ENCODE results near the gene OR10G3.
A peak's percentile ranks its signal among the peaks of the same experiment; 100 is the strongest.
"Not testable (repeated sequence)": the region's sequence is repeated elsewhere in the genome, so short reads cannot be mapped to it uniquely, and the experiment has no call there.

The OR10G3 gene, protein sequence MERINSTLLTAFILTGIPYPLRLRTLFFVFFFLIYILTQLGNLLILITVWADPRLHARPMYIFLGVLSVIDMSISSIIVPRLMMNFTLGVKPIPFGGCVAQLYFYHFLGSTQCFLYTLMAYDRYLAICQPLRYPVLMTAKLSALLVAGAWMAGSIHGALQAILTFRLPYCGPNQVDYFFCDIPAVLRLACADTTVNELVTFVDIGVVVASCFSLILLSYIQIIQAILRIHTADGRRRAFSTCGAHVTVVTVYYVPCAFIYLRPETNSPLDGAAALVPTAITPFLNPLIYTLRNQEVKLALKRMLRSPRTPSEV

GRCh38 chr14:21579976-21580375 lies at the start of gene OR10G3:
Gene OR10G3 (minus strand): TSS chr14:21580076. CDS start chr14:21570744, 9,332 bp downstream.
- no peak for DNase-seq

- no peak for DNase-seq
These were observed 46.8 kb upstream of the OR10G3 start for GRCh38 chr14:21626491-21627230.

DNA sequence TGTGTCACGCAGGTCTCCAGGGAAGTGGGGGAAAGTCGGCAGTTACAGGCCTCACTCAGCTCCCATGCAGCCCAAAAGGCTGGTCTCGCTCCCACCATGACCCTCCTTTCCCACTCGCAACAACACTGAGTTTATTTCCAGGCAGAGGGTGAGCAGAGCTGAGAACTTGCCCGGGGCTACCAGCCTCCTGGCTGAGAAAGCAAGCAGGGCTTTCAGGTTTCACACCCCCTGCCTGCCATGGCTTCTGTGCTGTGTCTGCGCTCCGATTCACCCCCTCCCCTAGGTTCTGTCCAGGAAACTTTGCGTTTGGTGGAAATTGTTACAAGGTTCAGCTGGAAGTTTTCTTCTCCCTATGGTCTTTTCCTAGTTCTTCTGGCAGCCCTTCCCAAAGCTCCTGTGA lies 37.7 kb upstream of the OR10G3 start:
- DNase-seq: no peak

- no peak for DNase-seq
These were observed 34.4 kb upstream of the OR10G3 start for GRCh38 chr14:21614240-21614639.

DNA sequence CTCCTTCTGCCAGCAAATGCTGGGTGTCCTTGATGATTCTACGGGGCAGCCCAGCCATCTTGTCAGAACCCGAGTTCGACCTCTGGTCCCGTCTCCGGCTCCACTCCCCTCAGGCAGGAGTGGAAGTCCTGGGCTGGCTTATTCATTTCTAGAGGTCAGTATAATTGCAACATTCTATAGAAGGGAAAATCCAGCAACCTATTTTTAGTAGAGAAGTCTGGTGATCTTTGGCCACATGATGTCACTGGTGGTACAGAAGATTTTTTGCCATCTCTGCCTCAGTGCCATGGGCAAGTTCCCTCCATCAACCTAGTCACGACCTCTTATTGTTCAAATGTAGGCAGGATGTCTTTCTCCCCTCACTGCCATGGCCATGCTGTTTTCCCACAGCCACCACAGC lies 32.4 kb upstream of the OR10G3 start:
- DNase-seq: no peak

- not testable (repeated sequence) for DNase-seq
These were observed 22.3 kb upstream of the OR10G3 start for GRCh38 chr14:21602181-21602580.

DNA sequence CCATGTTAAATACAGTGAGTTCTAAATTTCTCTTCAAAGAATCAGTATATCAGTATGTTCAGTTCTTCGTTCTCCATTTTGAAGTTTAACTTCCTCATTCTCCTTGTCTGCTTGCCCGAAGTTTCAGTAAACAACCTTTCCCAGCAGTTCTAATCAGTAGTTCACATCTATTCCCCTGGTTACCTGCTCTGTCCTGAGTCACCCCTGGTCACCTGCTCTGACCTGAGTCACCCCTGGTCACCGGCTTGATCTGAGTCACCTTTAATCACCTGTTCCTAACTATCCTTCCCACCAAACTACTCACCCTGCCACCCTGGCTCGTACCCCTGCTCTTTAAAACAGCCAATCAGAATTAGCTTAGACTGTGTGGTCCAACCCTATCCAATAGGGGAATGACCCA lies 9.4 kb upstream of the OR10G3 start:
- DNase-seq: no peak

- no peak for DNase-seq
These were observed 4.2 kb downstream of the OR10G3 start for GRCh38 chr14:21575661-21576060.

DNA sequence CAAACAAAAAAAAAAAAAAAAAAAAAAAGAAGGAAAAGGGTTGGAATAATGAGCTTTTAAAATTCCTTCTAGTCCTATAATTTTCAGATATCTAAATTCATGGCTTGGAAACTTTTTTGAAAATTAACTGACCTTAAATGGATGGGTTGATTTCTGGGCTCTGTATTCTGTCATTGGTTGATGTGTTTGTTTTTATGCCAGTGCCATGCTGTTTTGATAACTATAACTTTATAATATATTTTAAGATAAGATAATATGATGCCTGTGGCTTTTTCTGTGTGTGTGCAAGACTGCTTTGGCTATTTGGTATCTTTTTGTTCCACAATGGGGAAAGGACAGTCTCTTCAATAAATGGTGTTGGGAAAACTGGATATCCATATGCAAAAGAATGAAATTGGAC lies 7.3 kb downstream of the OR10G3 start:
- DNase-seq: no peak

- no peak for DNase-seq
These were observed 21.1 kb downstream of the OR10G3 start for GRCh38 chr14:21558703-21559170.

- DNase-seq: peak; percentile 77
These were observed 22.6 kb downstream of the OR10G3 start for GRCh38 chr14:21557084-21557901.

DNA sequence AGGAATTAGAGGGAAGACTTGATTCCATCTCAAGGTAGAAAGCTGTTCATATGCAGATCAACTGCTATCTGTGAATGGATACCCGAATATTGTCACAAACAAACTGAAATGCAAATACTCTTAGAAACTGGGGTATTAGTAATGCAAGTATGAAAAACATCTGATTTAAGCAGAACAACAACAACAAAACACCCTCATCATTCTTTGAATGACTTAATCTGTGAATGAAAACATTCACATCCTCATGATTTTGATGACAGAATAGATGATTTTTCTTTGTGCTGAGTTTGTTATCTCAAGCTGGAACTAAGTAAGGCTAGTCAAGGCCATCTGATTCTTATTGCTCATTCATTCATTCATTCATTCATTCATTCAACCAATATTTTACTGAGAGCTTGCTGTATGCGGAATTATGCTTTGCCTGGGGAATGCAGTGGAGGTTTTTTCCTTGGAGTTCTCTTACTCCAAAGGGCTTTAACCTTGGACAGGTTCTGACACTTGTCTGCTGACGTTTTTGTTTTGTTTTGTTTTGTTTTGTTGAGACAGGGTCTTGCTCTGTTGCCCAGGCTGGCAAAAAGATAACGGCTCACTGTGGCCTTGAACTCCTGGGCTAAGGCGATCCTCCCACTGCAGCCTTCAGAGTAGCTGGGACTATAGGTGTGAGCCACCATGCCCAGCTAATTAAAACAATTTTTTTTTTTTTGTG lies 23.3 kb downstream of the OR10G3 start:
- no peak for DNase-seq

DNA sequence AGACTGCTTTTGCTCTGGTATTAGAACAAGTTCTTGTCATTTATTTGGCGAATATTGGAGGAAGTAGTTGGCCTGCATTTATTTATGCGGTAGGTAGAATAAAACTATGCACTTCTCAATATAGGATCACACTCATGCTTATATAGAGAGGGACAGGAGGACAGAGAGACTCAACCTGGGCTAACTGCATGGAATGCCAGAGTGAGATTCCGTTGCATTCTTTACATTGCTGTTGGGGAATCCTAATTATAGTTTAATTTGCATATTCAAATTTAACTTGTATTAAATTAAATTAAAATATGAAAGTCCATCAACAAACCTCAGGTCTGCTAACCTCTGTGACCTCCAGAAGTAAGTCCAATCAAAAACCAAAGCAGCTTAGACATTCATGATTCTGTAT lies 26.6 kb downstream of the OR10G3 start:
- no peak for DNase-seq

DNA sequence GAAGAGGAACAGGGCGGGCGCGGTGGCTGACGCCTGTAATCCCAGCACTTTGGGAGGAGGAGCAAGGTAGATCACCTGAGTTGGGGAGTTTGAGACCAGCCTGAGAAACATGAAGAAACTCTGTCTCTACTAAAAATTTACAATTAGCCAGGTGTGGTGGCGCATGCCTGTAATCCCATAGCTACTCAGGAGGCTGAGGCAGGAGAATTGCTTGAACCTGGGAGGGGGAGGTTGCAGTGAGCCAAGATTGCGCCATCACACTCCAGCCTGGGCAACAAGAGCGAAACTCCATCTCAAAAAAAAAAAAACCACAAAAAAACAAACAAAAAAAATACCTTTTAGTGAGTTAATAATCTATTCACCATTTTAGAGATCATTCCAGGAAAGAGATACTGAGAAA lies 35.3 kb downstream of the OR10G3 start:
- not testable (repeated sequence) for DNase-seq

DNA sequence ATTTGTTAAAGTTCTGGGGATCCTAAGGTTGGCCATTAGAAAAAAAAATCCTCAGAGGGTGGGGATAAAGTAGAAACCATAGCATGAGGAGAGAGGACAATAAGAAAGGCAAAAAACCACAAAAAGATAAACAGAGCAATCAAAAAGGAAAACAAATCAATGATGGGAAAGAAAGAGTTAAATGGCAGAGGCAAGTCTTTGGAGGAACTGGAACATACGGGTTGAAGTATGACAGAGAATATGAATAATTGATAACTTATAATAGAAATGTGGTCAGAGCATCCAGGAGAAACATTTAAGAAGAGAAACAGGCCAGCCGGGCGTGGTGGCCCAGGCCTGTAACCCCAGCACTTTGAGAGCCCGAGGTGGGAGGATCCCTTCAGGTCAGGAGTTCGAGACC lies 35.9 kb downstream of the OR10G3 start:
- DNase-seq: no peak

GRCh38 chr14:21543521-21543960 lies 36.3 kb downstream of the OR10G3 start:
- no peak for DNase-seq

DNA sequence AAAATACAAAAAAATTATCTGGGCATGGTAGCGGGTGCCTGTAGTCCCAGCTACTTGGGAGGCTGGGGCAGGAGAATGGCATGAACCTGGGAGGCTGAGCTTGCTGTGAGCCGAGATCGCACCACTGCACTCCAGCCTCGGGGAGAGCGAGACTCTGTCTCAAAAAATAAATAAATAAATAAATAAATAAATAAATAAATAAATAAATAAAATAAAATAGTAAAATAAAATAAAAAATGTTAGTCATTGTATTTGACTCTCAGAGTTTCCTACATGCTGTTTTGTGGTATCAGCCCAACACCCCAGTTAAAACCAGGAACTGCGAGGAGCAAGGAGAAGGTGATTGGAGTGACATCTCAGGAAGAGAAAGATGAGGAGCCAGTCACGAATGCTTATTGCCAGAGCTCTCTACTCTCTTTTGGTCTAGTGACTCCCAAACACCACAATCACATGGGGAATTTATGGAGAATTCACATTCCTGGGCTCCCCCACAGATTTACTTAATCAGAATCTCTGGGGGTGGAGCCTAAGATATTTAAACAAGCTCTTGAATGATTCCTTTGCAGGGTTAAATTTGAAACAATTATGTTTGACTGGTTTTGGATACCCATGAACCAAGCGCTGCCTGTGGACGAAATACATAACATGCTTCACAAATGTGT lies 38.3 kb downstream of the OR10G3 start:
- DNase-seq: no peak

DNA sequence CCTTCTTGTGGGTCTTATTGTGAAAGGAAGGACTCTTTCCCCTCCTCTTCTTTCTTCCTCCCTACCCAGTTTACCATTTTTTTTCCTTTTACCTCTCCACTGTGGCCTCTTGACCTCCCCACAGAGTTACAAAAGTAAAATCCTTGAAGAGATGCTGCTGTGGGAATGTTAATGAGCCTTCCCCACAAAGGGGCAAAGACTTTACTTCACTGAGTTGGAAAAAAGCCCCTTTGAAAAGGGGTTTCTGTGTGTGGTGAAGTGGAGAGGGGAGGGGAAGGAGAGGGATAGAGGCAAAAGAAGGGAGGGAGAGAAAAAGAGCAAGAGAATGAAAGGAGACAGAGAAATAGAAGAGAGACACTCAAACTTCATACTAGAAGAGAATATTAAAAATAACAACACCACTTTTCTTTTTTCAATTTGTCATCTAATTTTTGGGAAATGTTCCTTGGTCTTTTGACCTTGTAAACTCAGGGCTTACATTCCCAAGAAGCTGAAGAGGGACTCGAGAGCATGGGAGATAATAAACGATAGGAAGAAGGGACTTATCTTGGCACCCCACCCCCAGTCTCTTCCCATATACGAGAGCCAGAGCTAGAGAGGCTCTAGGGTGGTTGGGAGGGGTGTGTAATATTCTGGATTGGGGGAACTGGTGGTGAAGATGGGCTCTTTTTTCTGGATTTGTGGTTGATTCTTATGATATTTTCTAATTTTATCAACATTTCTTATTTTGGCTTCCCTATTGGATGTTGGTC lies 40.5 kb downstream of the OR10G3 start:
- no peak for DNase-seq

DNA sequence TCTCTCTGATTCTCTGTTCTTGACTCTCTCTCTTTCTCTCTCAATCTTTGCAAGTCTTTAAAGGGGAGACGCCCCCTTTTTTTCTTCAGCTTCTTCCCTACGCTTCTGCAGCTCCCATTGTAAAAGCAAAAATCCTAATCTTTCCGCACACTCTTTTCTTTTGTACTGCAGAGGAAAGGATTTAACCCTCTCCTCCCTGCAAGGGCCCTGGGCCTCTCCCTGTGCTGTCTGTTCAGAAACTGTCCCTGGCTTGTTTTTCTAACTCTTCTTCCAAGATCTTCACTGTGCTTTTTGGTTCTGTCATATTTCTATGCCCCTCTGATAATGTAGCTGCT lies 42.8 kb downstream of the OR10G3 start:
- DNase-seq: no peak

DNA sequence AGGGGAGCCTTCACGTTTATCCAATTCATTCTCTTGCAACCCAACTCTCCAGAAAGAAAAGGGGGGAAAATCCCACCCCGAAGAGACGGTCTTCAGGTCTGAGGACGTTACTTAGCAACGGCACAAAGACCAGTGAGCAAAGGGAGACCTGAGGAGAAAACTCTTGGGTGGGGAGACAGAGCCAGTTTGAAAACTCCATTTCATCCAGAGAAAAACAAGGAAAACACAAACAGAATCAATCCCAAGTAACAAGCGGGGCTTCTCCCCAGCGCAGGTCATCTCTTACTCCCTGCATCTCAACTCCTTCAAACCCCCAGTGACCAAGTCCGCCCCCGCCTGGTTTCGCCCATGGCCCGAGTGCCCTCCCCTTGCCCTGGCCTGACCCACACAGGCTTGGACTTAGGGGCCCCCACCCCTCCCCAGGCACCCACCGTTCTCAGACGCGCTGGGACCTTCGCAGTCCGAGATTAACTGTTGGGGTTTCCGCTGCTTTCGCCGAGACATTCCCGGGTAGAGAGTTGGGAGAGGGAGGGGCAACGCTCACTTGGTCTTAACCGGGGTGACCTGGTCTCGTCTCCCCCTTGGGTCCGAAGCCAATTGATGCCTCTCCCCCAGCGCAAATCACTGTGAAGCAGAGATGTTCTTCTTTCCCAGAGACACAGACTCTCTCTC lies 43.3 kb downstream of the OR10G3 start:
- no peak for DNase-seq
